T47D (cell line): ENCODE measurements around the gene DCTN5.
"Not testable (repeated sequence)": the region's sequence is repeated elsewhere in the genome, so short reads cannot be mapped to it uniquely, and the experiment has no call there.

Experiments
- DNase-seq, 2 experiments: peaks; one replicate each; pipeline versions ENCODE4 v3.0.0 to v3.0.0-alpha.2; 2011 to 2012; ENCODE audit warnings: low read depth in 1 of 2, low spot score in 1 of 2
- JUND ChIP-seq: IDR thresholded peaks from 2 replicates; pipeline ENCODE4 v1.6.1; 2012; ENCODE audit warnings: low read depth
- in situ Hi-C: cut with HindIII; loops from 2 replicates; pipeline ENCODE4 v1.10.0; 2016; ENCODE audit warnings: low sequenced_read_pairs, low pct_unique_long_range_greater_than_20kb

DCTN5 gene

DNA sequence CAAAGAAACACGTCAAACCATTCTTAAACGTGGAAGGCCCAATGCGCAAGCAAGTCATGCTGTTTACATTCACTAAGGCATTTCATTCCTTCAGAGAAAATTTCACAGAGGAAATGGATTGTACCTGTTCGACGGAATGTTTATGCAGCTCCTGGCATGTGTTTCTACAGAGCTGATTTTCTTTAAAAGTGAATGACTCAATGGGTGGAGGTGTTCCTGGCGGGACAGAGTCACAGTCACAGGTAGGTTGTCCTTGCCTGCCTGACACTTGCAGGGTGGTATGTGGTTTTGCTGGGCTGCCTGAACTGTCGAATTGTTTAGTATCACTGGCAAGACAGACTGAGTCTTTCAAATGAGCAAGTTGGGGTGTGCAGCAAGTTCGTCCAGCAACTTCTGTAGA is 11.8 kb upstream of the DCTN5 start:
- no peak for TF ChIP-seq JUND
- in situ Hi-C loops: no loop called here
- DNase-seq: no peak

DNA sequence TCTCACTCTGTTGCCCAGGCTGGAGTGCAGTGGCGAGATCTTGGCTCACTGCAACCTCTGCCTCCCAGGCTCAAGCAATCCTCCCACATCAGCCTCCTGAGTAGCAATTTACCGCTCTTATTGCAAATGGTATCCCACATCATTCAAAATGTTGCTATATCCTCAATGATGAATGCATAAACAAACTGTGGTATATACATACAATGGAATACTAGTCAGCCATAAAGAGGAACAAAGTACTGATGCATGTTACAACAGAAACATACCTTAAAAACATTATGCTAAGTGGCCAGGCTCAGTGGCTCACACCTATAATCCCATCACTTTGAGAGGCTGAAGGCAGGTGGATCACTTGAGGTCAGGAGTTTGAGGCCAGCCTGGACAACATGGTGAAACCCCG is 9.4 kb upstream of the DCTN5 start:
- DNase-seq, in situ Hi-C loops: not testable (repeated sequence)

DNA sequence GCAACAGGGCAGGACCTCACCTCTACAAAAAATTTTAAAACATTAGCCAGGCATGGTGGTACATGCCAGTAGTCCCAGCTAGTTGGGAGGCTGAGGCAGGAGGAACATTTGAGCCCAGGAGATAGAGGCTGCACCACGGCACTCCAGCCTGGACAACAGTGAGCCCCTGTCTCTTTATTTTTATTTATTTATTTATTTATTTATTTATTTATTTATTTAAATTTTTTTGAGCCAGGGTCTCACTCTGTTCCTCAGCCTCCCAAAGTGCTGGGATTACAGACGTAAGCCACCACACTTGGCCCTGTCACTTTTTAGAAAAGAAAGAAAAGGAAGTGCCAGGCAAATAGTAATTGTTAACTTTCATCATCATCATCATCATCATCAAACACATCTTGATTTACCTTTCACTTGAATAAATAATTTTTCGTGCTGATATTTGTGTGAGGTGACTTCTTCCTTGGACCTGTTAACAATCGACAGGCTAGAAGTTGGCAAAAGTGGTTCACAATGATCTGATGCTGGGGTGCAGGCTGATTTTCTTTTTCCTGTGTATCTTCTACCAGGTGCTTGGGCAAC is 6.7 kb upstream of the DCTN5 start:
- DNase-seq: no peak
- in situ Hi-C loops: no loop called here
- no peak for TF ChIP-seq JUND

DNA sequence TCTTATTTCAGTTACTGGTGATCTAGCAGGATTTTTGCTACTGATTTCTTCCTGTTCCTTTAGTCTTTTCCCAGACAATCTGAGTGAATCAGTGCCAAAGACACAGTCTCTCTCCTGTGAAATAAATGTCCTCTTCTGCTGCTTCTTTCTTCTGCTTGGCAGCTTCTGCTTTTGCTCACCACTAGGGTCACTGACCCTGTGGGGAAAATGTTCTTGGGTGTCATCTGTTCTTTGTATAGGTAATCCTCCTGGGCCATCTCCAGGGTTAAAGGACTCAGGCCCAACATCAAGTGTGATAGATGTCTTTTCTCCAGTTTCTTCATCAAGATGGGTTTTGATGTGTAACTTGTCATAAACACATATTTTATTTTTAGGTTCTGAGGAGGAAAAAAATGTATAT is 5.3 kb upstream of the DCTN5 start:
- no peak for TF ChIP-seq JUND
- in situ Hi-C loops: no loop called here
- DNase-seq: no peak

DNA sequence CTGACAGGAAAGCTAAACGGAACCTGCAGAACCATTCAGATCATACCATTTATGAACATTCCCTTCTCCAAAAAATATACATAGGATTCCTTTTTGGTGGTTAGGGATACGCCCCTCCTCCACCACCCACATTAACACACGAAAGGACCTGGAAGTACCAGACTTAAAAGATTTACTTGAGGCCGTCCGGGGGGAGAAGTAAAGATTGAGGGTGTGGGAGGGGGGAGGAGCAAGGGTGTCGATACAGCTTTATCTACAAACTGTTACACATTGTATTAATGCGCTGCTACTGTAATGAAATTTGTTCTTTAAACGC is 693 bp upstream of the DCTN5 start:
- DNase-seq: no peak
- TF ChIP-seq JUND: no peak
- in situ Hi-C loops: no loop called here

DNA sequence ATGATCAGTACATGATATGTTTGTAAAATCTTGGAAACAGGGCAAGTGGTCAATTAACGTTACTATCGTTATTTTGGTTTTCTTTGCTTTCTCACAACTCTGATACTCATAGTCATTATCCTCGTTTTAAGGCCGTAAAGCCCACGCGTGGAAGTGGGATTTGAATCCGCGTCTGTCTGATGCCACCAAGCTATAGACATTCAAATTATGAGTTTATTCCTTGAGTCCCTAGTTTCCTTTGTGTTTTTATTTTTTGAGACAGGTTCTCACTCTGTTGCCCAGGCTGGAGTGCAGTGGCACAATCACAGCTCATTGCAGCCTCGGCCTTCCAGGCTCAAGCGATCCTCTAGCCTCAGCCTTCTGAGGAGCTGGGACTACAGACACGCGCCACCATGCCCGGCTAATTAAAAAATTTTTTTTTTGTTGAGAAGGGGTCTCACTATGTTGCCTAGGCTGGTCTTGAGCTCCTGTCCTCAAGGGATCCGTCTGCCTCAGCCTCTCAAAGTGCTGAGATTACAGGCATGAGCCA is 1.0 kb downstream of the DCTN5 start:
- in situ Hi-C loops: no loop called here
- no peak for TF ChIP-seq JUND
- no peak for DNase-seq

DNA sequence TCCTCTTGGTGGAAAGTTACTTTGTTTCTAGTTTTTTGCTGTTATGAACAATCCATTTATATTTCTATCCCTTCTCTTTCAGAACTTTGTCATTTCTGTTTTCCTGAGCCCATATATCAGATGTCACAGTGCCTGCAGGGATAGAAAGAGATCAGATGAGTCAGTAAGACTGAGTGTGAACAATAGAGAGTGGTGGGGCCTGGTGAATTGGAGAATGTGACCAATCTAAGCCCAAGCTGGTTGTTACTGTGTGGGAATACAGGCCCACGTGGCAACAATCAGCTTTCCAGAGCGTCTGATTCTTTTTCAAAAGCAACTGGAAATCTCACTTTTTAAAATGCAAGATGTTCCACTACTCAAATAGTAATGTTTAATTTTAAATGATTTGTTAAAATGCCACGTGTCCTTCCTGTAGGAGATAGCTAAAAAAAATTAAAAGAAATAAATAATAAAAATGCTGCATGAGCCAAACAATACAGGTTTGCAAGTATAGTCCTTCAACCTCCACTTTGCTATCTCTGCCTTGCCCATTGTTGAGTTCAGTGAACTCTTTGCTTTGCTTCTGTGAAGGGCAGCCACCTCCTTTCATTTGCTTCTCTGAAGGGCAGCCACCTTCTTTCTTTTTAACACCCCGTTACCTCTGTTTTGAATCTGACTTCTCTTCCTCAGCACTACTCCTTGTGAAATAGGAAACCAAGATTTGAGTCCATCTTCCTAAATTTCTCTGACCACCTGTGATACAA is 9.6 kb downstream of the DCTN5 start:
- no peak for TF ChIP-seq JUND
- in situ Hi-C loops: no loop called here
- DNase-seq: no peak

DNA sequence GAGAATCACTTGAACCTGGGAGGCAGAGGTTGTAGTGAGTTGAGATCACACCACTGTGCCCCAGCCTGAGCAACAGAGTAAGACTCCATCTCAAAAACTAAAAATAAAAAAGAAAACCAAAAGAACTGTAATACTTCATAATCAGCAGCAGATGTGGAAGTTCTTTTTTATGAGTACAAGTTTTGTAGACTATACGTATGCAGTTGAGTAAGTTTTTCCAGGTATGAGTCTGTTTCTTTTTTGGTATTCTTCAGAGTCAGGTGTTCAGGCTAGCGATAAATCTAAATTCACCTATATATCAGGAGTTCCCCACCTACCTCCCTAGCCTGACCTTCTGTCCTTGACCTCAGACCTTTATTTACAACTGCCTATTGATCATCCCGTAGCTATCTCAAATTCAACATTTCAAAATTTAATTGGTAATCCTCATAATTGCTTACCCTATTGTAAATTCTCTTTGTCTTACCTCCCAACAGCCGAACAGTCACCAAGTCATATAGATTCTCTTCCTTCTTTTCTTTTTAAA is 10.7 kb downstream of the DCTN5 start:
- no peak for DNase-seq
- in situ Hi-C loops: no loop called here
- TF ChIP-seq JUND: no peak

DNA sequence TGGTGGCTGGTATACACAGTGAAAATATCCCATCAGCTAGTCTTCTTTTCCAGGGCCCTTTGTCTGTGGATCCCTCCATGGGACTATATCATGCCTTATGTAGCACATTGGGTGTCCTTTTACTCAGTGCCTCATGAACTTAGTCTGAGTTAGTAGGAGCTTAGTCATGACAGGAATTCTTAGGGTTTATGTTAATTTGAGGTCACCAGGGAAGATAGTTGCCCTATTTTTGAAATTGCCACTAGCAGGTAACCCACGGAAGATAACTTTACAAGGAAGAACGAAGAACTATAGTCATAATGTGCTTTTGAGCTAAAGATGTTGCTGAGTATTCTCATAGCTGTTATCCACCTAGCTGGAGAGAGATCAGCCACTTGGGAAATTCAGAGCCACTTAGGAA is 22.7 kb downstream of the DCTN5 start:
- TF ChIP-seq JUND: no peak
- in situ Hi-C loops: no loop called here
- no peak for DNase-seq

DNA sequence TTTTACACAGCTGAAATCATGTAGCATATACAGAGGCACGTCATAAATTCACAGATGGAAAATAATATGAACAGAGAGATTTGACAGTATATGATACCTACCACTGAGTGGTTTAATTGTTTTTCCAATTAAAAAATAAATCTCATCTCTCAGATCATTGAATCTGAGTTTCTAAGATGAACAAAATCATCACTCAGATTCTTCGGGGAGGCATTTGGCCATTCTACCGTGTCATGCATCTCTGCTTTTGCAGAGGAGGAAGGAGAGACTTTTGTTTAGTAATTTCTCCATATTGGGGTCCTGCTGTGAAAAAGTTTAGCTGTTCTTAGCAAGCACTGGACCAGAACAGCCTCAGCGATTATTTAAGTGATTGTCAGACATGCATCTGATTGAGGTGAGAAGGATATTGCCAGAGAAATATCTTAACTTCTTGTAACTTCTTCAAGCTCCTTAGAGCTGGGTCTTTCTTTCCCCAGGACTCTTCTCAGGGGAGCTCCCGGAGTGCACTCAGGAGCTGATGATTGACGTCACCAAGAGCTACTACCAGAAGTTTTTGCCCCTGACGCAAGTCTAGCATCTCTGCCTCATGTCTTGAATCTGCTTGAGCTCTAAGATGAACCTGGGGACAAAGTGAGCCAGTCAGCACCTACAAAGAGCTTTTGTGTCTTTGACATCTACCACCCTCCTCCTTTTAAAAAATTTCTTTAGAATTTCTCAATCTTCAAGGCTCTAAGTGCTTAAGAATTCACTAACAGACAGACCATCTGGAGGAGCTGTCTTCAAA is 25.5 kb downstream of the DCTN5 start:
- no peak for TF ChIP-seq JUND
- in situ Hi-C loops: no loop called here

DNA sequence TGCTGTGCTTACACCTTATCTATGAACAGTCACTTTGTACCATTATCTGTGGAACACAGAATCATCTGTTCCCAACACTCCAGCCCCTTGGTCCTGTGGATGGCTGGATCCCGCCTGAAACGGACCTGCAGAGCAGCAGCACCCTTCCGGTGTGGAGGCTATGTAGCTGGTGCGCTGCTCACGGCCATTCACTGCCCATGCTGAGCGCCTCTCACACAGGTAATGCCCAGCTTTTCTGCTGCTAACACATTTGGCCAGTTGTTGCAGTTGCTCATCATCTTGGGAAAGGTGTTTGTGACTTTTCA is 26.0 kb downstream of the DCTN5 start:
- no peak for DNase-seq
- TF ChIP-seq JUND: no peak
- in situ Hi-C loops: no loop called here

More for the DNA sequence above, 25.5 kb downstream of the DCTN5 start:
- no peak for DNase-seq

DNA sequence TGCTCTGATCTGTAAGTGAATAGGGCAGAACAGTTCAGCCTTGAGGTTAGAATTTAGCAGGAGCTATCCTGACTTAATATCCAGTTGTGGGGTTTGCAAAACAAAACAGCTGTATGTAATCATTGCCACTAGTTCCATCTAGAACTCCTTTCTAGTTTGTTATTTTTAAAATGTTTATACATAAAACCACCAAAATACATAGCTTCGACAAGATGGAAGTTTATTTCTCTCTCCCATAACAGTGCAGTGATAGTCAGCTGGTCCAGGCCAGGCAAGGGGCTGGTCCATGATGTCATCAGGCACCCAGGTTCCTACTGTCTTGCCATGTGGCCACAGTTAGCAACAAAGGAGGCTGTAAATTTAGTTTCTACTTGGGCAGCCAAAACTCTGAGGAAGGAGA is 27.0 kb downstream of the DCTN5 start:
- no peak for DNase-seq
- TF ChIP-seq JUND: no peak
- in situ Hi-C loops: no loop called here

DNA sequence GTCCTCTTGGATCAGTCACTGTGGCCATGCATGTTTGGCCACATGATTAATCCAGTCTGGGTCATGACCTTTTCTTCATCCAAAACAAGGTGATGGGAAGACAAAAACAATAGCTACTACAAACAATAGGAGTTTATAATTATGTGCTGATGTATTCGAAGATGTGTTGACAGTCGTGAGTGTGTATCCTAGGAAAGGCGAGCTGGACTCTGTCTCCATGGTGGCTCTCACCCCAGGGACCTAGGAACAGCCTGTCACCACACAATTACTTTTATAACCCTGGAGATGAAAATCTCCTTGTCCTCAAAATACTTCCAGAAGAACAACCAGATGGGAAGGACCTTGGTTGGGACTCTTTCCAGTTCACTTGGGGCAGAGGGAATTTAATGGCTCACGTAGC is 27.6 kb downstream of the DCTN5 start:
- no peak for TF ChIP-seq JUND
- in situ Hi-C loops: no loop called here
- DNase-seq: no peak
